Testis (tissue), 3 donors: ENCODE results near the gene UNC5B. TPM values are rescaled to one million over a fixed set of nuclear protein-coding genes. Genes with fewer than 3 reads are reported as not detected.

Experiments used
- DNase-seq: peaks from one replicate; pipeline ENCODE4 v3.0.0-alpha.2; 2019
- H3K27ac ChIP-seq, 2 donors: fragments of 200-600 bp; sonication (generic); one replicate each; pipeline ENCODE4 v1.5.1; 2019
- H3K27me3 ChIP-seq: fragments of 200-600 bp; sonication (generic); one replicate; pipeline ENCODE4 v1.5.1; 2019
- H3K36me3 ChIP-seq: fragments of 200-600 bp; sonication (generic); one replicate; pipeline ENCODE4 v1.5.1; 2017; ENCODE audit warnings: low read depth; ENCODE audit errors: missing control alignments
- H3K4me1 ChIP-seq: fragments of 200-600 bp; sonication (generic); one replicate; pipeline ENCODE4 v1.5.1; 2019
- H3K4me3 ChIP-seq, 2 donors: fragments of 200-600 bp; sonication (generic); one replicate each; pipeline ENCODE4 v1.5.1; 2017 to 2019
- H3K9me3 ChIP-seq: fragments of 200-600 bp; sonication (generic); one replicate; pipeline ENCODE4 v1.5.1; 2017
- CTCF ChIP-seq, 3 experiments: fragments of 450-650 bp in 2 of 3; fragments of 200-600 bp in 1 of 3; sonication (generic) in 1 of 3; IDR thresholded peaks; one replicate each; pipeline ENCODE4 v1.5.1; 2016 to 2019; ENCODE audit warnings: antibody characterized with exemption in 3 of 3, mild to moderate bottlenecking in 2 of 3, moderate library complexity in 1 of 3
- POLR2A ChIP-seq: fragments of 450-650 bp; IDR thresholded peaks from one replicate; pipeline ENCODE4 v1.6.1; 2017; ENCODE audit warnings: antibody characterized with exemption, mild to moderate bottlenecking, moderate library complexity
- WGBS, 2 donors: methylation state at CpG; one replicate each; pipeline ENCODE4 v1.1.5; 2018; 5-methylcytosine and 5-hydroxymethylcytosine counted together
- intact Hi-C: fragments of 100-400 bp; cut with DNase I; formaldehyde crosslinking; loops from one replicate; pipeline ENCODE4 v1.15.1; 2023; ENCODE audit warnings: low total_unique reads
- polyA plus RNA-seq: library from polyadenylated mRNA; stranded (reverse); fragments of 350-450 nt; fragmentation: Illumina TruSeq; extraction: RNeasy Lipid Tissue Mini Kit (QIAGEN cat#74804); gene quantifications from one replicate; pipeline ENCODE4 v1.2.3, GENCODE V29; 2014; ENCODE audit warnings: low read depth, low replicate concordance; ENCODE audit not compliant: insufficient read depth
- total RNA-seq, 2 donors: library from RNA; depleted of rRNA; stranded (reverse); fragments of >200 nt; gene quantifications; one replicate each; pipeline ENCODE4 v1.2.3, GENCODE V29; 2016

The UNC5B gene
- total and polyA plus RNA-seq, 3 donors from 2014 or later, result 14.8 to 44.4 (median 24.4) TPM

- intact Hi-C loops, result no loop called here
- no peak overlapping the region for H3K4me3 ChIP-seq
- H3K27me3 ChIP-seq, result no peaks in the 10 kb centered on the region
- H3K9me3 ChIP-seq, result no peaks in the 10 kb centered on the region
- TF ChIP-seq POLR2A, result no peak
- no peak for TF ChIP-seq CTCF (IDR thresholded peaks at IDR 0.05)
- no peak overlapping the region for H3K27ac ChIP-seq
- H3K36me3 ChIP-seq, result no peaks in the 10 kb centered on the region
- no peaks in the 10 kb centered on the region for H3K4me1 ChIP-seq
- WGBS, 2 donors, result 67 to 79% methylated on average over 2 of the region's 2 CpGs
- no peak for DNase-seq
These were observed 7.6 kb upstream of the UNC5B start for GRCh38 chr10:71204746-71205145.

- DNase-seq, result no peak
- 62 to 74% methylated on average over 4 of the region's 4 CpGs for WGBS, 2 donors
- intact Hi-C loops, result no loop called here
These were observed 6.9 kb upstream of the UNC5B start for GRCh38 chr10:71205468-71205867.

GRCh38 chr10:71206911-71207310 lies 5.5 kb upstream of the UNC5B start:
- Histone ChIP-seq H3K4me1 (peaks cover 4% of the 10 kb centered on the region), H3K36me3 (no peaks in the 10 kb centered on the region), H3K27me3 (no peaks in the 10 kb centered on the region), H3K4me3 (no peak overlapping the region), H3K27ac (no peak overlapping the region), H3K9me3 (no peaks in the 10 kb centered on the region)
- intact Hi-C loops, result no loop called here
- TF ChIP-seq POLR2A (no peak), CTCF (IDR thresholded peaks at IDR 0.05) (no peak)
- no peak for DNase-seq
- WGBS, 2 donors, result 84 to 89% methylated on average over 1 of the region's 1 CpG

More at GRCh38 chr10:71205468-71205867, 6.9 kb upstream of the UNC5B start:
- Histone ChIP-seq H3K27me3 (no peaks in the 10 kb centered on the region), H3K27ac (no peak overlapping the region), H3K4me3 (no peak overlapping the region), H3K4me1 (no peaks in the 10 kb centered on the region), H3K9me3 (no peaks in the 10 kb centered on the region), H3K36me3 (no peaks in the 10 kb centered on the region)
- TF ChIP-seq POLR2A (no peak), CTCF (IDR thresholded peaks at IDR 0.05) (no peak)

GRCh38 chr10:71207578-71207977 lies 4.8 kb upstream of the UNC5B start:
- no peak for TF ChIP-seq POLR2A
- no peak for TF ChIP-seq CTCF (IDR thresholded peaks at IDR 0.05)
- no peak overlapping the region for H3K27ac ChIP-seq
- H3K36me3 ChIP-seq, result no peaks in the 10 kb centered on the region
- H3K4me1 ChIP-seq, result peaks cover 5% of the 10 kb centered on the region
- no peaks in the 10 kb centered on the region for H3K9me3 ChIP-seq
- no peak for DNase-seq
- H3K4me3 ChIP-seq, result no peak overlapping the region
- intact Hi-C loops, result no loop called here
- no peaks in the 10 kb centered on the region for H3K27me3 ChIP-seq

GRCh38 chr10:71209352-71209715 lies 3.0 kb upstream of the UNC5B start:
- H3K27ac ChIP-seq, result no peak overlapping the region
- no peak overlapping the region for H3K4me3 ChIP-seq
- no peaks in the 10 kb centered on the region for H3K9me3 ChIP-seq
- no peaks in the 10 kb centered on the region for H3K27me3 ChIP-seq
- 35 to 55% methylated on average over 4 of the region's 4 CpGs for WGBS, 2 donors
- DNase-seq, result no peak
- H3K36me3 ChIP-seq, result no peaks in the 10 kb centered on the region
- intact Hi-C loops, result no loop called here
- H3K4me1 ChIP-seq, result peaks cover 8% of the 10 kb centered on the region
- no peak for TF ChIP-seq CTCF (IDR thresholded peaks at IDR 0.05)
- no peak for TF ChIP-seq POLR2A
